SHP77 treated with DMSO at 0.1 percent for 48 hours (cell line): ENCODE results near the gene USP8.

Source experiments
- DNase-seq: peaks from one replicate; lab custom pipeline; 2025; lab: John Stamatoyannopoulos, UW

USP8 gene

GRCh38 chr15:50543556-50543955, 119.4 kb downstream of the USP8 start:
- no peak for DNase-seq

GRCh38 chr15:50544368-50544767, 120.2 kb downstream of the USP8 start:
- DNase-seq: no peak

- DNase-seq: no peak
Measured at GRCh38 chr15:50546566-50546965, 122.4 kb downstream of the USP8 start, which contains the start of gene USP50. Gene USP50 (minus strand): TSS chr15:50546666. CDS start chr15:50546525, 141 bp downstream.

GRCh38 chr15:50549326-50549725, 125.1 kb downstream of the USP8 start:
- DNase-seq: no peak

GRCh38 chr15:50552238-50552637, 128.0 kb downstream of the USP8 start:
- DNase-seq: no peak

GRCh38 chr15:50556642-50557371, 132.6 kb downstream of the USP8 start:
- no peak for DNase-seq

GRCh38 chr15:50558012-50558411, 133.8 kb downstream of the USP8 start:
- DNase-seq: no peak

- DNase-seq: no peak
Measured at GRCh38 chr15:50562735-50563640, 138.8 kb downstream of the USP8 start.

- DNase-seq: no peak
Measured at GRCh38 chr15:50563756-50564155, 139.6 kb downstream of the USP8 start.
